ENCODE results near the gene NKX6-2.

DNA sequence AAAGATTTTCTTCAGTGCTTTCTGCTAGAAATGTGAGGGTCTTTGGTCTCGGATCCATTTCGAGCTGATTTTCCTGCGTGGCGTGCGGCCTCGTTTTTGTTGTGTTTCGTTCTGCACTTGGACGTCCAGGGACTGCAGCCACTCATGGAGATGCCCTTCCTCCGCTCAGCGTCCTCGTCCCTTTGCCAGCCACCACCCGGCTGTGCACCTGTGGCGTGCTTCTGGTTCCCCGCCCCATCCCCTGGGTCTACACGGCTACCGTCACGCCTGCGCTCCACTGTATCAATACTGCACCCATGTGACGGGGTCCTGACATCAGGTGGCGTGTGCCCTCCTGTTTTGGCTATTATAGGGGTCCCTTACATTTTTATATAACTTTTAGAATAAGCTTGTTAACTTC is 42.7 kb upstream of the NKX6-2 start:
- TF ChIP-seq, protein P1, sequence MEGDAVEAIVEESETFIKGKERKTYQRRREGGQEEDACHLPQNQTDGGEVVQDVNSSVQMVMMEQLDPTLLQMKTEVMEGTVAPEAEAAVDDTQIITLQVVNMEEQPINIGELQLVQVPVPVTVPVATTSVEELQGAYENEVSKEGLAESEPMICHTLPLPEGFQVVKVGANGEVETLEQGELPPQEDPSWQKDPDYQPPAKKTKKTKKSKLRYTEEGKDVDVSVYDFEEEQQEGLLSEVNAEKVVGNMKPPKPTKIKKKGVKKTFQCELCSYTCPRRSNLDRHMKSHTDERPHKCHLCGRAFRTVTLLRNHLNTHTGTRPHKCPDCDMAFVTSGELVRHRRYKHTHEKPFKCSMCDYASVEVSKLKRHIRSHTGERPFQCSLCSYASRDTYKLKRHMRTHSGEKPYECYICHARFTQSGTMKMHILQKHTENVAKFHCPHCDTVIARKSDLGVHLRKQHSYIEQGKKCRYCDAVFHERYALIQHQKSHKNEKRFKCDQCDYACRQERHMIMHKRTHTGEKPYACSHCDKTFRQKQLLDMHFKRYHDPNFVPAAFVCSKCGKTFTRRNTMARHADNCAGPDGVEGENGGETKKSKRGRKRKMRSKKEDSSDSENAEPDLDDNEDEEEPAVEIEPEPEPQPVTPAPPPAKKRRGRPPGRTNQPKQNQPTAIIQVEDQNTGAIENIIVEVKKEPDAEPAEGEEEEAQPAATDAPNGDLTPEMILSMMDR (IDR thresholded peaks at IDR 0.05): no peak
- TF ChIP-seq EP300 (IDR thresholded peaks at IDR 0.05; ENCODE audit: low read depth) (no peak), POLR2A (IDR thresholded peaks at IDR 0.05) (no peak), POLR2AphosphoS5 (IDR thresholded peaks at IDR 0.05) (no peak)
